Hepatocyte (in vitro differentiated cells): ENCODE data around the gene TMEM121. TPM values are rescaled to one million over a fixed set of nuclear protein-coding genes. Genes with fewer than 3 reads are reported as not detected.

Experiments used
- DNase-seq: peaks from one replicate; pipeline ENCODE4 v3.0.0-alpha.2; 2016; ENCODE audit warnings: low spot score
- H2AFZ ChIP-seq: fragments of 200-600 bp; sonication (generic); 2 replicates; pipeline ENCODE4 v1.6.0; 2016; ENCODE audit warnings: antibody characterized with exemption, mild to moderate bottlenecking
- H3K27ac ChIP-seq: fragments of 200-600 bp; sonication (generic); 2 replicates; pipeline ENCODE4 v1.5.1; 2016; ENCODE audit warnings: mild to moderate bottlenecking
- H3K27me3 ChIP-seq: fragments of 200-600 bp; sonication (generic); 2 replicates; pipeline ENCODE4 v1.6.1; 2016
- H3K36me3 ChIP-seq: fragments of 200-600 bp; sonication (generic); replicated peaks from 2 replicates; pipeline ENCODE4 v1.5.1; 2016; ENCODE audit warnings: low read depth; ENCODE audit not compliant: insufficient read depth
- H3K4me1 ChIP-seq: fragments of 200-600 bp; sonication (generic); 2 replicates; pipeline ENCODE4 v1.5.1; 2016; ENCODE audit warnings: mild to moderate bottlenecking, moderate library complexity; ENCODE audit not compliant: insufficient read depth
- H3K4me2 ChIP-seq: fragments of 200-600 bp; sonication (generic); 2 replicates; pipeline ENCODE4 v1.6.0; 2016
- H3K4me3 ChIP-seq: fragments of 200-600 bp; sonication (generic); 2 replicates; pipeline ENCODE4 v1.5.1; 2016; ENCODE audit warnings: mild to moderate bottlenecking
- H3K79me2 ChIP-seq: fragments of 200-600 bp; sonication (generic); 2 replicates; pipeline ENCODE4 v1.6.0; 2017; ENCODE audit warnings: mild to moderate bottlenecking
- H3K9me2 ChIP-seq: fragments of 200-600 bp; sonication (generic); replicated peaks from 2 replicates; pipeline ENCODE4 v1.6.0; 2017; ENCODE audit warnings: mild to moderate bottlenecking; ENCODE audit not compliant: insufficient read depth
- H3K9me3 ChIP-seq: fragments of 200-600 bp; sonication (generic); 2 replicates; pipeline ENCODE4 v1.5.1; 2016; ENCODE audit warnings: low read depth, mild to moderate bottlenecking
- H4K20me1 ChIP-seq: fragments of 200-600 bp; sonication (generic); 2 replicates; pipeline ENCODE4 v1.6.0; 2016; ENCODE audit warnings: mild to moderate bottlenecking; ENCODE audit not compliant: insufficient read depth, poor library complexity, severe bottlenecking
- EZH2 ChIP-seq: fragments of 200-600 bp; sonication (generic); IDR thresholded peaks from 2 replicates; pipeline ENCODE4 v1.6.1; 2016; ENCODE audit warnings: antibody characterized with exemption, mild to moderate bottlenecking, borderline replicate concordance
- EZH2phosphoT487 ChIP-seq: fragments of 200-600 bp; sonication (generic); IDR thresholded peaks from one replicate; pipeline ENCODE4 v1.6.1; 2018; ENCODE audit warnings: antibody characterized with exemption, mild to moderate bottlenecking, low read depth, moderate library complexity; ENCODE audit not compliant: unreplicated experiment, severe bottlenecking
- WGBS: methylation state at CpG from one replicate; pipeline ENCODE4 v1.1.6; 2016; ENCODE audit warnings: low lambda C conversion rate; ENCODE audit errors: missing lambda C conversion rate; 5-methylcytosine and 5-hydroxymethylcytosine counted together
- polyA plus RNA-seq: library from polyadenylated mRNA; unstranded; fragments of >200 nt; fragmentation: Nextera tagmentation; extraction: Ambion mirVana; gene quantifications from 2 replicates; pipeline ENCODE4 v1.2.1, GENCODE V29; 2016
- total RNA-seq: library from RNA; depleted of rRNA; stranded (reverse); fragments of >200 nt; gene quantifications from 2 replicates; pipeline ENCODE4 v1.2.3, GENCODE V29; 2014
- TF ChIP-seq, protein P1 (sequence below): fragments of 200-600 bp; sonication (generic); IDR thresholded peaks from 2 replicates; pipeline ENCODE4 v1.5.1; 2016; ENCODE audit warnings: antibody characterized with exemption, mild to moderate bottlenecking; ENCODE audit not compliant: poor library complexity

Gene TMEM121
- total and polyA plus RNA-seq, 2 experiments from 2014 or later, result 3.0 to 5.8 TPM

DNA sequence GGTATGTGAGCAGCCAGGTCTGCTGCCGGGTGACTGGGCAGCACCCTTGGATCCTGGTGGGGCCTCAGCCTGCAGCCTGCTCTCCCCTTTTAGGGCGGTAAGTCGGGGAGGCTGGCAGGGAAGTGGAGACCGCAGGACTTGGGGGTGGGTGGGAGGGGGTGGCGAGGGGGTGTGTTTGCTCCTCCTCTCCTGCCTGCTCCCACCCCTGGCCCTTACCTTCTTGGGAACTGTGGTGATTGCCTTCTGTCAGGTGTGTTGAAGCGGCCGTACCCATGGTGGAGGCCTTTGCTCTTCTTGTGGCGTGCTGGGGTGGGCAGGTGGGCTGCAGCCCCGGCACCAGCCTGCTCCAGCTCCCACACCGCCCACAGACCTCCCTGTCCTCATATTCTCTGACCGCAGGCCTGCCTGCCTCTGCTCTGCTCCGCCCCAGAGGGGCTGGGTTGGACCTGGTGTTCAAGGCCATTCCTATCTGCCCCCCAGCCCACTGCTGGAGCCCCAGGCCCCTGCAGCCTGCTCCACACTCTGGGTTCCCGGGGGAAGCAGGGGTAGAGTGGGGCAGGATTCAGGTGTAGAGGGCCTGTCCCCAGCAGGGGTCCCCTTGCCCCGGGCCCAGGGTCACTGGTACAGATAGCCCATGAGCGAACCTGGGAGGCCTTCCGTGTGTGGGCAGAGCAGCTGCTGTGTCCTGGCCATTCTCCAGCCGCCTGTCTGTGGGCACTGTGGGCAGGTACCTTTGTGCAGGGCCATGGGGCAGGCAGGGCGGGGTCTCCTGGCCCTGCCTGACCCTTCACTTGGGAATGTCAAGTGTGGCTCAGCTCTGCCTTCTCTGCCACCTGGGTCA, 30.2 kb upstream of the TMEM121 start:
- H3K27me3 ChIP-seq, result no peaks in the 10 kb centered on the region
- TF ChIP-seq EZH2 (no peak), EZH2phosphoT487 (no peak)
- TF ChIP-seq, protein P1, sequence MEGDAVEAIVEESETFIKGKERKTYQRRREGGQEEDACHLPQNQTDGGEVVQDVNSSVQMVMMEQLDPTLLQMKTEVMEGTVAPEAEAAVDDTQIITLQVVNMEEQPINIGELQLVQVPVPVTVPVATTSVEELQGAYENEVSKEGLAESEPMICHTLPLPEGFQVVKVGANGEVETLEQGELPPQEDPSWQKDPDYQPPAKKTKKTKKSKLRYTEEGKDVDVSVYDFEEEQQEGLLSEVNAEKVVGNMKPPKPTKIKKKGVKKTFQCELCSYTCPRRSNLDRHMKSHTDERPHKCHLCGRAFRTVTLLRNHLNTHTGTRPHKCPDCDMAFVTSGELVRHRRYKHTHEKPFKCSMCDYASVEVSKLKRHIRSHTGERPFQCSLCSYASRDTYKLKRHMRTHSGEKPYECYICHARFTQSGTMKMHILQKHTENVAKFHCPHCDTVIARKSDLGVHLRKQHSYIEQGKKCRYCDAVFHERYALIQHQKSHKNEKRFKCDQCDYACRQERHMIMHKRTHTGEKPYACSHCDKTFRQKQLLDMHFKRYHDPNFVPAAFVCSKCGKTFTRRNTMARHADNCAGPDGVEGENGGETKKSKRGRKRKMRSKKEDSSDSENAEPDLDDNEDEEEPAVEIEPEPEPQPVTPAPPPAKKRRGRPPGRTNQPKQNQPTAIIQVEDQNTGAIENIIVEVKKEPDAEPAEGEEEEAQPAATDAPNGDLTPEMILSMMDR, result no peak
- H3K9me3 ChIP-seq, result no peaks in the 10 kb centered on the region
- H3K4me2 ChIP-seq, result no peak overlapping the region
- H3K79me2 ChIP-seq, result no peaks in the 10 kb centered on the region
- H3K27ac ChIP-seq, result no peak overlapping the region
- H4K20me1 ChIP-seq, result no peaks in the 10 kb centered on the region
- no peak overlapping the region for H3K4me3 ChIP-seq
- no peak overlapping the region for H2AFZ ChIP-seq
- H3K4me1 ChIP-seq, result no peaks in the 10 kb centered on the region
- DNase-seq, result no peak
- 86% methylated on average over 16 of the region's 18 CpGs for WGBS
- no peaks in the 10 kb centered on the region for H3K9me2 ChIP-seq
- no peaks in the 10 kb centered on the region for H3K36me3 ChIP-seq

DNA sequence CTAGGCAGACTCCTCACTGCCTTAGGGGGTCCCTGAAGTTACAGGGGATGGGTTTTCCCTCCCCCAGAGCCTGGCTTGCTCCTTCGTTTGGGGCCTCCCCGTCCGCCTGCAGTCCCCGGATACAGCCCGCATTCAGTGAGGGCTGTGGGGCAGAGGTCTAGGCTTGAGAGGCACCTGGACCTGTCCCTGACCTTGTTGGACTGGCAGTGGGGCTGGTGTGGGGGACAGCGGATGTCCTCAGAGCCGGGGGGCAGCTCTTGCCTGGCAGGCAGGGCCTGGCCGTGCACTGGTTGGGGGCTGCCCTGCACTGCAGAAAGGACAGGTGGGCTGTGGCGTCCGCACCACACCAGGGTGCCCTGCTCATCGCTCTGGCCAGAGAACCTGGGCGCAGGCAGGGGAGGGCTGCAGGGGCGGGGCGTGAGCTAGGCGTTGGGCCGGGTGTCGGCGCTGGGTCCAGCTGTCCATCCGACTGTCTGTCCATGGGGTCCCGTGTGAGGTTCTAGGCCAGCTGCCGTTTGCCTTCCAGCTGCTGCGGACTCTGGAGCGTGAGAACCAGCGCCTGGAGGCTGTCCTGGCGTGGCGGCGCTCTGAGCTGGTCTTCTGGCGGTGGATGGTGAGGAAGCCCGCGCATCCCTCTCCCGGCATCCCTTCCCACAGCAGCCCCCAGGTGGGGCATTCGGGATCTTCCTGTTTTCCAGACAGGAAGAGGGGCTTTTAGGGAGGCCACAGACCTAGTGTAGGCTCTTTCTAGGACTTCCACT, 29.4 kb upstream of the TMEM121 start:
- TF ChIP-seq EZH2 (no peak), EZH2phosphoT487 (no peak)
- TF ChIP-seq, protein P1, result no peak
- WGBS, result 96% methylated on average over 32 of the region's 32 CpGs

DNA sequence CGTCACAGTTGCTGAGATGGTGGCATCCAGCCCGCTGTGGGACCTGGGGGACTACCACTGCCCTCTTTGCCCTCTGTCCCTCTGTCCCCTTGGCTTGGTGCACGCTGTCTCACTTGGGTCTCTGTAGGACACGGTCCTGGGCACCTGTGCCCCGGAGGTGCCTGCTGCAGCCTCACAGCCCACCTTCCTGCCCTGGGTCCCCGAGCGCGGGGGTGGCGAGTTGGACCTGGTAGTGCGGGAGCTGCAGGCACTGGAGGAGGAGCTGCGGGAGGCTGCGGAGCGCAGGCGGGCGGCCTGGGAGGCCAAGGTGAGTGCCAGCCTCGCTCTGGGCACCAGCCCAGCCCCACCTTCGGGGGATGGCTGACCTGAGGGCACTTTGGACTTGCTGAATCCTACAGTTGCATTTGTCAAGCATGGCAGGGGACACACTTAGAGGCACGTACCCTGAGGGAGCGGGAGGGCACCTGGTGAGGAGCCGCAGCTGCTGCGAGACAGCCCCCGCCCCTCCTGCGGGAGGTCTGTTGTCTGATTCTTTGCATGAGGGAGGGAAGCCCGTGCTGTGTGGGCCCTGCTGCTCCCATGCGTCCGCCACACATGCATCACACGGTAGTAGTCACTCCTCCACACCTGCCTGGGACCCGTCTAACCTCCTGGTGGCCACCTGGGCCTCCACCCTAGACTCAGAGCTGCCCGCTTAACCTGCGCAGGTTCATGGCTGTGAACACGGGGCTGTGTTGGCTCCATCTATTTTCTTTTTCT, 28.5 kb upstream of the TMEM121 start:
- no peak overlapping the region for H3K4me2 ChIP-seq
- no peaks in the 10 kb centered on the region for H3K36me3 ChIP-seq
- no peak overlapping the region for H3K4me3 ChIP-seq
- H3K27me3 ChIP-seq, result no peaks in the 10 kb centered on the region
- no peak for DNase-seq
- no peaks in the 10 kb centered on the region for H3K9me3 ChIP-seq
- no peak for TF ChIP-seq EZH2phosphoT487
- TF ChIP-seq, protein P1, result no peak
- TF ChIP-seq EZH2, result no peak
- no peak overlapping the region for H2AFZ ChIP-seq
- no peaks in the 10 kb centered on the region for H3K9me2 ChIP-seq
- no peak overlapping the region for H3K27ac ChIP-seq
- H4K20me1 ChIP-seq, result no peaks in the 10 kb centered on the region
- 91% methylated on average over 31 of the region's 31 CpGs for WGBS
- H3K79me2 ChIP-seq, result no peaks in the 10 kb centered on the region
- H3K4me1 ChIP-seq, result no peaks in the 10 kb centered on the region

More for the DNA sequence above, 29.4 kb upstream of the TMEM121 start:
- H3K4me3 ChIP-seq, result no peak overlapping the region
- no peaks in the 10 kb centered on the region for H3K27me3 ChIP-seq
- H3K27ac ChIP-seq, result no peak overlapping the region
- no peaks in the 10 kb centered on the region for H3K4me1 ChIP-seq
- H3K9me2 ChIP-seq, result no peaks in the 10 kb centered on the region
- H3K36me3 ChIP-seq, result no peaks in the 10 kb centered on the region
- H4K20me1 ChIP-seq, result no peaks in the 10 kb centered on the region
- H2AFZ ChIP-seq, result no peak overlapping the region
- H3K9me3 ChIP-seq, result no peaks in the 10 kb centered on the region
- H3K79me2 ChIP-seq, result no peaks in the 10 kb centered on the region
- DNase-seq, result no peak
- H3K4me2 ChIP-seq, result no peak overlapping the region
